HEK293 (cell line): ENCODE data around the gene CDH24.

ENCODE experiments used
- GLI4 ChIP-seq: fragments of 450-650 bp; formaldehyde crosslinking; IDR thresholded peaks from 2 replicates; pipeline ENCODE4 v1.5.1; 2016; ENCODE audit warnings: missing biosample characterization, missing genetic modification characterization
- KLF17 ChIP-seq: fragments of 450-650 bp; formaldehyde crosslinking; IDR thresholded peaks from 2 replicates; pipeline ENCODE4 v1.5.1; 2016; ENCODE audit warnings: missing biosample characterization, missing genetic modification characterization
- PRDM1 ChIP-seq: fragments of 450-650 bp; formaldehyde crosslinking; IDR thresholded peaks from 2 replicates; pipeline ENCODE4; 2016; ENCODE audit warnings: missing biosample characterization, missing genetic modification characterization
- SP2 ChIP-seq: fragments of 450-650 bp; formaldehyde crosslinking; IDR thresholded peaks from 2 replicates; pipeline ENCODE4 v1.5.1; 2016; ENCODE audit warnings: missing biosample characterization, missing genetic modification characterization
- SP3 ChIP-seq: fragments of 450-650 bp; formaldehyde crosslinking; IDR thresholded peaks from 2 replicates; pipeline ENCODE4 v1.5.1; 2016; ENCODE audit warnings: missing biosample characterization, missing genetic modification characterization
- ZBTB17 ChIP-seq: fragments of 450-650 bp; formaldehyde crosslinking; IDR thresholded peaks from 2 replicates; pipeline ENCODE4 v1.5.1; 2016; ENCODE audit warnings: missing biosample characterization, missing genetic modification characterization
- ZBTB8A ChIP-seq: fragments of 450-650 bp; formaldehyde crosslinking; IDR thresholded peaks from 2 replicates; pipeline ENCODE4 v1.5.1; 2016; ENCODE audit warnings: missing biosample characterization, missing genetic modification characterization
- ZEB2 ChIP-seq: fragments of 450-650 bp; formaldehyde crosslinking; IDR thresholded peaks from 2 replicates; pipeline ENCODE4 v1.5.1; 2016; ENCODE audit warnings: missing biosample characterization, missing genetic modification characterization
- ZFHX2 ChIP-seq: fragments of 450-650 bp; formaldehyde crosslinking; conservative IDR thresholded peaks from 2 replicates; pipeline ENCODE4 v1.5.1; 2016; ENCODE audit warnings: missing biosample characterization, missing genetic modification characterization
- ZNF10 ChIP-seq: fragments of 450-650 bp; formaldehyde crosslinking; IDR thresholded peaks from 2 replicates; pipeline ENCODE4 v1.5.1; 2017; ENCODE audit warnings: missing biosample characterization, missing genetic modification characterization
- ZNF202 ChIP-seq: fragments of 450-650 bp; formaldehyde crosslinking; IDR thresholded peaks from 2 replicates; pipeline ENCODE4 v1.5.1; 2016; ENCODE audit warnings: missing biosample characterization, missing genetic modification characterization, borderline replicate concordance
- ZNF391 ChIP-seq: fragments of 450-650 bp; formaldehyde crosslinking; IDR thresholded peaks from 2 replicates; pipeline ENCODE4 v1.5.1; 2016; ENCODE audit warnings: low read depth, missing biosample characterization, missing genetic modification characterization, borderline replicate concordance
- ZNF600 ChIP-seq: fragments of 450-650 bp; formaldehyde crosslinking; IDR thresholded peaks from 2 replicates; pipeline ENCODE4 v1.5.1; 2016; ENCODE audit warnings: missing biosample characterization, missing genetic modification characterization
- ZNF626 ChIP-seq: fragments of 450-650 bp; sonication (Bioruptor Pico); formaldehyde crosslinking; IDR thresholded peaks from 2 replicates; pipeline ENCODE4 v1.5.1; 2018; ENCODE audit warnings: missing biosample characterization, missing genetic modification characterization, inconsistent platforms
- ZNF658 ChIP-seq: fragments of 450-650 bp; formaldehyde crosslinking; IDR thresholded peaks from 2 replicates; pipeline ENCODE4; 2016; ENCODE audit warnings: missing biosample characterization, missing genetic modification characterization
- ZNF707 ChIP-seq: fragments of 450-650 bp; formaldehyde crosslinking; IDR thresholded peaks from 2 replicates; pipeline ENCODE4 v1.5.1; 2016; ENCODE audit warnings: missing biosample characterization, missing genetic modification characterization
- ZNF768 ChIP-seq: fragments of 450-650 bp; formaldehyde crosslinking; IDR thresholded peaks from 2 replicates; pipeline ENCODE4 v1.5.1; 2018; ENCODE audit warnings: missing biosample characterization, mild to moderate bottlenecking, missing genetic modification characterization
- ZSCAN23 ChIP-seq: fragments of 450-650 bp; formaldehyde crosslinking; IDR thresholded peaks from 2 replicates; pipeline ENCODE4 v1.5.1; 2016; ENCODE audit warnings: missing biosample characterization, missing genetic modification characterization
- TF ChIP-seq, protein P1 (sequence below): fragments of 450-650 bp; formaldehyde crosslinking; IDR thresholded peaks from 2 replicates; pipeline ENCODE4 v1.5.0; 2017; ENCODE audit warnings: missing biosample characterization, missing genetic modification characterization, borderline replicate concordance
- TF ChIP-seq, protein P2 (sequence below): fragments of 450-650 bp; formaldehyde crosslinking; IDR thresholded peaks from 2 replicates; pipeline ENCODE4 v1.5.1; 2016; ENCODE audit warnings: missing biosample characterization, missing genetic modification characterization
- TF ChIP-seq, protein P3 (sequence below): fragments of 450-650 bp; formaldehyde crosslinking; IDR thresholded peaks from 2 replicates; pipeline ENCODE4 v1.5.1; 2016; ENCODE audit warnings: missing biosample characterization, missing genetic modification characterization
- TF ChIP-seq, protein P4 (sequence below): fragments of 450-650 bp; formaldehyde crosslinking; IDR thresholded peaks from 2 replicates; pipeline ENCODE4 v1.5.1; 2016; ENCODE audit warnings: missing biosample characterization, missing genetic modification characterization

Gene CDH24

GRCh38 chr14:23056145-23056955, 970 bp downstream of the CDH24 start (continued):
- TF ChIP-seq, protein P1, sequence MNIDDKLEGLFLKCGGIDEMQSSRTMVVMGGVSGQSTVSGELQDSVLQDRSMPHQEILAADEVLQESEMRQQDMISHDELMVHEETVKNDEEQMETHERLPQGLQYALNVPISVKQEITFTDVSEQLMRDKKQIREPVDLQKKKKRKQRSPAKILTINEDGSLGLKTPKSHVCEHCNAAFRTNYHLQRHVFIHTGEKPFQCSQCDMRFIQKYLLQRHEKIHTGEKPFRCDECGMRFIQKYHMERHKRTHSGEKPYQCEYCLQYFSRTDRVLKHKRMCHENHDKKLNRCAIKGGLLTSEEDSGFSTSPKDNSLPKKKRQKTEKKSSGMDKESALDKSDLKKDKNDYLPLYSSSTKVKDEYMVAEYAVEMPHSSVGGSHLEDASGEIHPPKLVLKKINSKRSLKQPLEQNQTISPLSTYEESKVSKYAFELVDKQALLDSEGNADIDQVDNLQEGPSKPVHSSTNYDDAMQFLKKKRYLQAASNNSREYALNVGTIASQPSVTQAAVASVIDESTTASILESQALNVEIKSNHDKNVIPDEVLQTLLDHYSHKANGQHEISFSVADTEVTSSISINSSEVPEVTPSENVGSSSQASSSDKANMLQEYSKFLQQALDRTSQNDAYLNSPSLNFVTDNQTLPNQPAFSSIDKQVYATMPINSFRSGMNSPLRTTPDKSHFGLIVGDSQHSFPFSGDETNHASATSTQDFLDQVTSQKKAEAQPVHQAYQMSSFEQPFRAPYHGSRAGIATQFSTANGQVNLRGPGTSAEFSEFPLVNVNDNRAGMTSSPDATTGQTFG = no peak
- TF ChIP-seq, protein P2, sequence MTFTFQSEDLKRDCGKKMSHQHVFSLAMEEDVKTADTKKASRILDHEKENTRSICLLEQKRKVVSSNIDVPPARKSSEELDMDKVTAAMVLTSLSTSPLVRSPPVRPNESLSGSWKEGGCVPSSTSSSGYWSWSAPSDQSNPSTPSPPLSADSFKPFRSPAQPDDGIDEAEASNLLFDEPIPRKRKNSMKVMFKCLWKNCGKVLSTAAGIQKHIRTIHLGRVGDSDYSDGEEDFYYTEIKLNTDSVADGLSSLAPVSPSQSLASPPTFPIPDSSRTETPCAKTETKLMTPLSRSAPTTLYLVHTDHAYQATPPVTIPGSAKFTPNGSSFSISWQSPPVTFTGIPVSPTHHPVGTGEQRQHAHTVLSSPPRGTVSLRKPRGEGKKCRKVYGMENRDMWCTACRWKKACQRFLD = no peak
- TF ChIP-seq KLF17 = peak; percentile 7; the same call in 1 of the 2 replicates
- no peak for TF ChIP-seq ZNF707 (tag by site-specific recombination)
- TF ChIP-seq, protein P3, sequence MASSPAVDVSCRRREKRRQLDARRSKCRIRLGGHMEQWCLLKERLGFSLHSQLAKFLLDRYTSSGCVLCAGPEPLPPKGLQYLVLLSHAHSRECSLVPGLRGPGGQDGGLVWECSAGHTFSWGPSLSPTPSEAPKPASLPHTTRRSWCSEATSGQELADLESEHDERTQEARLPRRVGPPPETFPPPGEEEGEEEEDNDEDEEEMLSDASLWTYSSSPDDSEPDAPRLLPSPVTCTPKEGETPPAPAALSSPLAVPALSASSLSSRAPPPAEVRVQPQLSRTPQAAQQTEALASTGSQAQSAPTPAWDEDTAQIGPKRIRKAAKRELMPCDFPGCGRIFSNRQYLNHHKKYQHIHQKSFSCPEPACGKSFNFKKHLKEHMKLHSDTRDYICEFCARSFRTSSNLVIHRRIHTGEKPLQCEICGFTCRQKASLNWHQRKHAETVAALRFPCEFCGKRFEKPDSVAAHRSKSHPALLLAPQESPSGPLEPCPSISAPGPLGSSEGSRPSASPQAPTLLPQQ (tag by site-specific recombination) = peak; percentile 46; the same call in 1 of the 2 replicates
- TF ChIP-seq ZNF10 (tag by site-specific recombination) = no peak
- peak; percentile 64; the same call in 1 of the 2 replicates for TF ChIP-seq ZBTB8A (tag by site-specific recombination)
- no peak for TF ChIP-seq ZNF658 (tag by site-specific recombination)
- no peak for TF ChIP-seq ZNF768
- TF ChIP-seq SP3 (tag by site-specific recombination) = 0 out of 2 replicates have a peak, but pooled peaks have one; percentile 37
- TF ChIP-seq ZNF202 (tag by site-specific recombination) = no peak
- TF ChIP-seq ZFHX2 (tag by site-specific recombination) = peak; percentile 76
- no peak for TF ChIP-seq PRDM1 (tag by site-specific recombination)
- no peak for TF ChIP-seq ZNF391
- TF ChIP-seq, protein P4, sequence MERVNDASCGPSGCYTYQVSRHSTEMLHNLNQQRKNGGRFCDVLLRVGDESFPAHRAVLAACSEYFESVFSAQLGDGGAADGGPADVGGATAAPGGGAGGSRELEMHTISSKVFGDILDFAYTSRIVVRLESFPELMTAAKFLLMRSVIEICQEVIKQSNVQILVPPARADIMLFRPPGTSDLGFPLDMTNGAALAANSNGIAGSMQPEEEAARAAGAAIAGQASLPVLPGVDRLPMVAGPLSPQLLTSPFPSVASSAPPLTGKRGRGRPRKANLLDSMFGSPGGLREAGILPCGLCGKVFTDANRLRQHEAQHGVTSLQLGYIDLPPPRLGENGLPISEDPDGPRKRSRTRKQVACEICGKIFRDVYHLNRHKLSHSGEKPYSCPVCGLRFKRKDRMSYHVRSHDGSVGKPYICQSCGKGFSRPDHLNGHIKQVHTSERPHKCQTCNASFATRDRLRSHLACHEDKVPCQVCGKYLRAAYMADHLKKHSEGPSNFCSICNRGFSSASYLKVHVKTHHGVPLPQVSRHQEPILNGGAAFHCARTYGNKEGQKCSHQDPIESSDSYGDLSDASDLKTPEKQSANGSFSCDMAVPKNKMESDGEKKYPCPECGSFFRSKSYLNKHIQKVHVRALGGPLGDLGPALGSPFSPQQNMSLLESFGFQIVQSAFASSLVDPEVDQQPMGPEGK (tag by site-specific recombination) = peak; percentile 78
- TF ChIP-seq ZEB2 (tag by site-specific recombination) = peak; percentile 45
- peak; percentile 82 for TF ChIP-seq ZBTB17 (tag by site-specific recombination)
- TF ChIP-seq ZNF626 (tag by site-specific recombination) = no peak
- no peak for TF ChIP-seq GLI4 (tag by site-specific recombination)
- TF ChIP-seq ZNF600 = peak; percentile 61; the same call in 1 of the 2 replicates
- no peak for TF ChIP-seq ZSCAN23 (tag by site-specific recombination)
- TF ChIP-seq SP2 (tag by site-specific recombination) = peak; percentile 42
